Hair follicular keratinocyte (primary cell): Measurements from ENCODE around the gene CDK18. TPM values are rescaled to one million over a fixed set of nuclear protein-coding genes. Genes with fewer than 3 reads are reported as not detected.

ENCODE experiments used
- total RNA-seq: library from RNA; depleted of rRNA; stranded (reverse); fragments of >200 nt; gene quantifications from 2 replicates; pipeline ENCODE4 v1.2.3, GENCODE V29; 2015

The CDK18 gene
- 12.7 and 17.3 TPM in 2 replicates for total RNA-seq

DNA sequence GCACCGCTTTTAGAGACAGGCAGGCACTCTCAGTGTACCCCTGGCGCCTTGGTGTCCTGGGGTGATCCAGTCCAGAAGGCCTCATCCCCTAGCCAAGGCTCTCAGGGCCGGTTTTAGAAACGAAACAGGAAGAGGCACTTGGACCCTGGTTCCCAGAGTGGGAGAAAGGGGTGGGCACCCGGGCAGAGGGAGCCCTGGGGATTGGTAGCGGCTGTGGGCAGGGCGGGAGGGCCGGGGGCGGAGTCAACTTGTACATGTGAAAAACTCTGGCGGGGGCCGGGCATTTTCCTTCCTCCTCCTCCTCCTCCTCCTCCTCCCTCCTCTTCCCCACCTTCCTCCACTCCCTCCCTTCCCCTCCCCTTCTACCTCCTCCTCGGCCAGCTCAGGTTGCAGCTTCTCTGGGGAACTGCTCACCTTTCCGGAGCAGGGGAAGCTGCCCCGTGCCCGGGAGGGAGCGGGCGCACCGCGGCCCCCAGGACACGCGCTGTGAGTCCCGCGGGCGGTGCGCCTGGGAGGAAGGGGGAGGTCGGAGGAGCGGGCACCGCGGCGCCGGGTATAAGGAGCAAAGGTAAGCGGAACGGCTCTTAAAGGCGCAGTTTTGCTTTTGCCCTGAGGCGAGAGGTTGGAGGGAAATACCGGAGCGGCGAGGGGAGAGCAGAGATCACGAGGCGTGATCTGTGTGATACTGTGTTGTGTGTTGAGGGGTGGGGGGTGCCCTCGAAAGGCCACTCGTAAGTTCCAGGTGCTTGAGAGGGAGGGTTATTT, at the start of gene CDK18:
Gene CDK18, plus strand, starts transcription at position 359 of the 765 bp plus-strand sequence. CDS start 18,499 bp downstream, outside the sequence.

GRCh38 chr1:205455581-205456382, 48.7 kb upstream of the CDK18 start, which contains the start of gene BLACAT1:
Gene BLACAT1 (minus strand): TSS chr1:205456045.

Other genes with a start within 250 kb of the CDK18 start
- gene NUAK2, start 182.9 kb upstream of the CDK18 start, total RNA-seq, result 15.5 and 18.4 TPM in 2 replicates
- not detected in 2 replicates for gene KLHDC8A, start 147.7 kb upstream of the CDK18 start, total RNA-seq
- gene LEMD1, start 82.6 kb upstream of the CDK18 start, total RNA-seq, result 2.1 and 7.1 TPM in 2 replicates
- gene BLACAT1, start 48.6 kb upstream of the CDK18 start, total RNA-seq, result 1.8 and 2.4 TPM in 2 replicates
- gene ELK4, start 127.3 kb downstream of the CDK18 start, total RNA-seq, result 9.3 and 12.1 TPM in 2 replicates
- gene SLC45A3, start 175.8 kb downstream of the CDK18 start, total RNA-seq, result 3.0 and 6.3 TPM in 2 replicates
- gene NUCKS1, start 245.5 kb downstream of the CDK18 start, total RNA-seq, result 67.5 and 72.4 TPM in 2 replicates